Measurements from ENCODE around the gene SNX11.
"Not testable (repeated sequence)": the region's sequence is repeated elsewhere in the genome, so short reads cannot be mapped to it uniquely, and the experiment has no call there.

SNX11 gene, protein sequence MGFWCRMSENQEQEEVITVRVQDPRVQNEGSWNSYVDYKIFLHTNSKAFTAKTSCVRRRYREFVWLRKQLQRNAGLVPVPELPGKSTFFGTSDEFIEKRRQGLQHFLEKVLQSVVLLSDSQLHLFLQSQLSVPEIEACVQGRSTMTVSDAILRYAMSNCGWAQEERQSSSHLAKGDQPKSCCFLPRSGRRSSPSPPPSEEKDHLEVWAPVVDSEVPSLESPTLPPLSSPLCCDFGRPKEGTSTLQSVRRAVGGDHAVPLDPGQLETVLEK

DNA sequence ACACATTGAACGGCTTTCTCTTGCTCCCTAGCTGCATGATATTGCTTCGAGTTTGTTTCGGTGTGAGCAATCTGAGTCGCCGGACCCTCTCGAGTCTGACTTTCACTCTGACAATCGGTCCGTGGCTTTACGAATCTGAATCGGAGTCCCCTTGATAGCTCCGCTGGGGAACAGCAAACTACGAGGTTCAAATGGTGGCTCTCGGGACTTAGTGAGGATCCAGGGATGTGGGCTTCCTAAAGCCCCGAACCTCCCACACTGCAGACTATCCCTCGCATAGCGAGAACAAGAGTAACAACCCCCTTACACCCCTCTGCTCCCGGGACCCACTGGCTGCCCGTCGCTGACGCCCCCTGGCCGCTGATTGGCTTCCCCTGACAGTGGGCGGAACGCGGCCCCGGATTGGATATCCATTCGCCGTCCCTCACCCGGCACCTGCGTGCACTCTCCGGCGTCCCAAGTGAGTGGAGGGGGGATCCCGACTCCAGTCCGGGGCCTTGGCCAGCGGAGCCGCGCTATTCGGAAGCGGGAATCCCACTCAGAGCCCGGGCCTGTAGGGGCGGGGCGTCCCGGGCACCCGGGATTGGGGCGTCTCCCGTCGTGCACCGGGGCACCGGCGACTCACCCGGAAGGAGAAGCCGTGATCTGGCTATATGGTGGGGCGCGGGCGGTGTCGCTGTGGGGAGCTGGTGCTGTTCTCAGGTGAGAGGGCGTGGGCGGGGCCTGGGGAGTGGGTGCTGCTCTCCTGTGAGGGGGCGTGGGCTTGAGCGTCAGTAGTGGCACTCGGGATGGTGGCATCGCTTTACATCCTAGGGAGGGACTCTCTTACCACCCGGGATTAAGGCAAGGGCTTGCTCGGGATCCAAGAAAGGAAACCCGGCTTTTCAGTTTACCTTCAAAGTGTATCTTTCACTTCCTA, at the start of gene SNX11:
Gene SNX11, plus strand, starts transcription at position 630 of the 919 bp plus-strand sequence. CDS start 4,278 bp downstream, outside the sequence.
- peak; percentile 85 to 94 for DNase-seq

DNA sequence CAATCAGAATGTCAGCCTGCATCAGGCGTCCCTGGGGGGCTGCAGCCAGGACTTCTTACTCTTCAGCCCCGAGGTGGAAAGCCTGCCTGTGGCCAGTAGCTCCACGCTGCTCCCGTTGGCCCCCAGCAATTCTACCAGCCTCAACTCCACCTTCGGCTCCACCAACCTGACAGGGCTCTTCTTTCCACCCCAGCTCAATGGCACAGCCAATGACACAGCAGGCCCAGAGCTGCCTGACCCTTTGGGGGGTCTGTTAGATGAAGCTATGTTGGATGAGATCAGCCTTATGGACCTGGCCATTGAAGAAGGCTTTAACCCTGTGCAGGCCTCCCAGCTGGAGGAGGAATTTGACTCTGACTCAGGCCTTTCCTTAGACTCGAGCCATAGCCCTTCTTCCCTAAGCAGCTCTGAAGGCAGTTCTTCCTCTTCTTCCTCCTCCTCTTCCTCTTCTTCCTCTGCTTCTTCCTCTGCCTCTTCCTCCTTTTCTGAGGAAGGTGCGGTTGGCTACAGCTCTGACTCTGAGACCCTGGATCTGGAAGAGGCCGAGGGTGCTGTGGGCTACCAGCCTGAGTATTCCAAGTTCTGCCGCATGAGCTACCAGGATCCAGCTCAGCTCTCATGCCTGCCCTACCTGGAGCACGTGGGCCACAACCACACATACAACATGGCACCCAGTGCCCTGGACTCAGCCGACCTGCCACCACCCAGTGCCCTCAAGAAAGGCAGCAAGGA, 49.0 kb upstream of the SNX11 start:
- DNase-seq, result no peak

DNA sequence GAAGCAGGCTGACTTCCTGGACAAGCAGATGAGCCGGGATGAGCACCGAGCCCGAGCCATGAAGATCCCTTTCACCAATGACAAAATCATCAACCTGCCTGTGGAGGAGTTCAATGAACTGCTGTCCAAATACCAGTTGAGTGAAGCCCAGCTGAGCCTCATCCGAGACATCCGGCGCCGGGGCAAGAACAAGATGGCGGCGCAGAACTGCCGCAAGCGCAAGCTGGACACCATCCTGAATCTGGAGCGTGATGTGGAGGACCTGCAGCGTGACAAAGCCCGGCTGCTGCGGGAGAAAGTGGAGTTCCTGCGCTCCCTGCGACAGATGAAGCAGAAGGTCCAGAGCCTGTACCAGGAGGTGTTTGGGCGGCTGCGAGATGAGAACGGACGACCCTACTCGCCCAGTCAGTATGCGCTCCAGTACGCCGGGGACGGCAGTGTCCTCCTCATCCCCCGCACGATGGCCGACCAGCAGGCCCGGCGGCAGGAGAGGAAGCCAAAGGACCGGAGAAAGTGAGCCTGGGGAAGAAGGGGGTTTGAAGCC, 48.4 kb upstream of the SNX11 start:
- DNase-seq, result no peak

DNA sequence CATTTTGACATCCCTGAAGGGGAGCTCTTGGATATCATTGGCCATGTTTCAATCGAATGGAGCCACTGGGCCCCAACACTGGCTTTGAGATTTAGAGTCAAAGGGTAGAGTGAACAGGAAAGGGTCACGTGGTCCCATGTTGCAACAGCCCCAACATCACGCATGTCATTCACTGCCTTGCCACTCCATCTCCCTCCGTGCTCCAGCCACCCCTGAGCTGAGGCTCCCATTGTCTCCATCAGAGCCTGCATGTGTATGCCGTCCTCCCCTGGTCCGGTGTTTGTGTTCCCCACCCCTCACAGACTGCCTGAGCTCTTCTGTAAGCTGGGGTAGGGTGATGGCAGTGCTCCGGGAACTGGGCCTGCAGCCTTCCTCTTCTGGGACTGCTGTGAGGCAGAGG, 47.3 kb upstream of the SNX11 start:
- DNase-seq, result no peak

DNA sequence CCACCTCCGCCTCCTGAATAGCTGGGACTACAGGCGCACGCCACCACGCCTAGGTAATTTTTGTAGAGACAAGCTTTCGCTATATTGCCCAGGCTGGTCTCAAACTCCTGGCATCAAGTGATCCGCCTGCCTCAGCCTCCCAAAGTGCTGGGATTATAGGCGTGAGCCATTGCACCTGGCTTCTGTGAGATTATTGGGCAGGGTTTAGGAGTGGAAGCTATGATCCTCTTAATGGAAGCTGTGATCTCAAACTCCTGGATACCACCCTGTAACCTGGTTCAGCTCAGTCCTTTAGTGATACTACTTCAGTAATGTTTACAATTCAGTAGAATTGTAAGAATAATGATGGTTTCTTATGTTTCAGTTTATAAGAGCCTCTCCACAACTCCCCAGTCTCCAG, 45.3 kb upstream of the SNX11 start:
- DNase-seq, result no peak

DNA sequence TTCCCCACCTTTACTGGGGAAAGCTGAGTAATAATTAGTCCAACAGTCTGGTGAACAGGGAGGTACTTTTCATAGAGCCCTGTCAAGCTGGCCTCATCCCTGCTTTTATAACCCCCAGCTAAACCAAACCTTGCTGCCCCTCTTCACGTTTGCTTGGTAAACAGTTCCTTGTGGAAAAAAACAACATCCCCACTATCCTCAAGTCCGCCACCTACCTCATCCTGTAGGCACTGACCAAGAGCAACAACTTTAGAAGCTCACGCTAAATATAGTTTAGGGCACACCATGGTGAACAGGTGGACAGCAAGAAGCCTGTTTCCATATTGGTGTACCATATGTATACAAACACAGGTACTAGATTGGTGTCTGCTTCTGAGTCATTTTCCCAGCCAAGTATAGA, 42.9 kb upstream of the SNX11 start:
- no peak for DNase-seq

DNA sequence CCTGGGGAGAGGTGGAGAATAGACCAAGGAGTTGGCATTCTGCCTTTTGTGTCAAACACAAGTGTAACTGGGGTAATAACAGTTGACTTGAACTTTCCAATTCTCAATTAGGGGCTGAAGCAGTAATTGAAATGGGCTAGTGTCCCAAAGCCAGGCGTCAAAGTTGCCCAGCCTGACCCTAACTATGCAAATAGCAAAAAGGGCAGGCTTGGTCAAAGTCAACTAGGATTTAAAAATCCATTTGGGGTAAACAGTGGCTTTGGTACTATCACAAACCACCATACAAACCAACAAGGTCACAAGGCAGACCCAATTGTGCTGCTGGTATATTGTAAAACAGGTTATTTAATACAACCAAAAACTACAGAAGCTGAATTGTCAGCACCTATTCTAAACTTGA, 41.4 kb upstream of the SNX11 start:
- no peak for DNase-seq

DNA sequence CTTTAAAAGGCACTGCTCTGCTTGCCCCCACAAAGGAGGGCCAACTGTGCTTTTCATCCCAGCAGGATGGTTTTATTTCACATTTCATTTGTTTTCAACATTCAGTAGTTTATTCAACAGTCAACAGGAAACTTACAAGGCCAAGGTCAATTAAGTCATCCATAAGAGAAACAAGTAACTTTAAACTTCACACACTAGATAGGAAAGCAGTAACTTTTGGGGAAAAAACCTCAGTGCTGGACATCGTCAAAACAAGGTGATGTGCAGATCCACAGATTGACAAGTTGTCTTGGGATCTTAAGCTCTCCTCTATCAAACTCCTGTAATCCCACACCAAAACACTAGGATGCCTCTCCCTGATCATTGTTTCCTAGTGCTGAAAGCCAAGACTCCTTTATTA, 40.9 kb upstream of the SNX11 start:
- no peak for DNase-seq

DNA sequence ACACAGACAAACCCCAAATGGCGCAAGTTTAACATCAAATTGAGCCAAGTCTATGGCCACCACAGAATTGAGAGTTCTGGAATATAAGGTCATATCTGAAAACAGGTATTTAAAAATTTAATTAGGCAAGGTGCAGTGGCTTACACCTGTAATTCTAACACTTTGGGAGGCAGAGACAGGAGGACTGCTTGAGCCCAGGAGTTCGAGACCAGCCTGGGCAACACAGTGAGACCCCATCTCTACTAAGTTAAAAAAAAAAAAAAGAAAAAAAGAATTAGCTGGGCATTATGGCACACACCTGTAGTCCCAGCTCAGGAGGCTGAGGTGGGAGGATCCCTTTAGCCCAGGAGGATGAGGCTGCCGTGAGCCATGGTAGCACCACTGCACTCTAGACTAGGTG, 40.3 kb upstream of the SNX11 start:
- DNase-seq, result no peak

DNA sequence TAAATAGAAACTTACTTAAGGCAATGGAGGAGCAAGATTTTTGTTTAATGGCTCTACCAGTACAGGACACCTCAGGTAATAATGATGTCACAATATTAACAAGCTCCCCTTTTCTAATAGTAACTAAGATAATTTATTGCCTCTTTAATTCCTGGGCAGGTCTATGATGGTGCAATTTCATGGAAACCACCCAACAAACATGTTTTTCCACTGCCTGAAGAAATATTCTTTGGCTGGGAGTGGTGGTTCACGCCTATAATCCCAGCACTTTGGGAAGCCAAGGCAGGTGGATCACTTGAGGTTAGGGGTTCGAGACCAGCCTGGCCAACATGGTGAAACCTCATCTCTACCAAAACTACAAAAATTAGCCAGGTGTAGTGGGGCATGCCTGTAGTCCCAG, 39.8 kb upstream of the SNX11 start:
- DNase-seq, result not testable (repeated sequence)

DNA sequence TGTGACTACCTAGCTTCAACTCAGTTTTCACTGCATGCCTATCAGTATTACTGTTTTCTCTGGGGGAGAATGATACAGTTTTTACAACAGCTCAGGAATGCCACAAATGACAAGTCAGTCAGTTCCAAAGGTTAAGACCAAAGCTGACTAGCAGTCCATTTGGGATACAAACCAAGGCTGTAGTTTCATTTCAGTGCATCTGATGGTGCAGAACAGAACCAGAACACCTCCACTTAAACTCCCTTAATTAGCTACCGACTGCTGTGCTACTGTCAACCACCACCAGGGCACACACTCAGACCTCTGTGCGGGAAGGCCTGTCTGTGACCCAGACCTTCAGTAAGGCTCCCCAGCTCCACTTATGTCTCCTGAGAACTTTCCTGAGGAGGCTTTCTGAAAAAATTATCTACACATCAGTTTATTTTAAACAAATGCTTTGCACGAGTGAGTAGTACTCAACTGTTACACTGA, 39.0 kb upstream of the SNX11 start:
- no peak for DNase-seq

DNA sequence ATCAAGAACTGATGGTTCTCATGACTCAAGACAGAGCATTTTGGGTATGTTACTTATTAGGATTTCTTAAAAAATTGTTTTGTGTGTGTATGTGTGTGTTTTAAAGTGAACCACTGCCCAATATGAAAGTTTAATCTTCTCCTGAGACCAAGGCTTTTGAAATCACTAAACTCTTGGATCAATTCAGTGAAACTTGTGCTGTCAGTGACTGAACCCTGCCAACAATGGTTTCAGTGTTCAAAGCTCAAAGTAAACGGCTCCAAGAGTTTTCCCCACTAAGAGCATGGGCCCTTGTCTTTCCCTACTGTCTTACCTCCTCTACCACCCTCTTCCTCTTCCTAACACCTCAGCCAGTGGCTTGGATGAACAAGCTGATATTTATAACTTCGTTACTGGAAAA, 37.4 kb upstream of the SNX11 start:
- no peak for DNase-seq

DNA sequence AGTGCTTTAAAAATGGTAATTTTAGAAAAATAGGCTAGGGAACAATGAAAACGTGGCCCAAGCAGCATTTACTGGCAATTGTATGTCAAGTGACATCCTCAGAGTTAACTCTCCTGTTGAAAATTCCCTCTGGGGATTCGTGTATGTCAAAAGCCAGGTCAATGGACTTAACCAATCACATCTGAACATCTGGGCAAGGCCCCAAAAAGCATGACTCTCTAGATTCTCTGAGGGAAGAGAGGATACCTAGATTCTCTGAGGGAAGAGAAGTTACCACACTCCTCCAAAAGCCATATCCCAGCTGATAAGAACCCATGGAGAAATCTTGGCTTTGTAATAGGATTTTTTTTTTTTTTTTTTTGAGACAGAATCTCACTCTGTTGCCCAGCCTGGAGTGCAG, 35.9 kb upstream of the SNX11 start:
- DNase-seq, result no peak

DNA sequence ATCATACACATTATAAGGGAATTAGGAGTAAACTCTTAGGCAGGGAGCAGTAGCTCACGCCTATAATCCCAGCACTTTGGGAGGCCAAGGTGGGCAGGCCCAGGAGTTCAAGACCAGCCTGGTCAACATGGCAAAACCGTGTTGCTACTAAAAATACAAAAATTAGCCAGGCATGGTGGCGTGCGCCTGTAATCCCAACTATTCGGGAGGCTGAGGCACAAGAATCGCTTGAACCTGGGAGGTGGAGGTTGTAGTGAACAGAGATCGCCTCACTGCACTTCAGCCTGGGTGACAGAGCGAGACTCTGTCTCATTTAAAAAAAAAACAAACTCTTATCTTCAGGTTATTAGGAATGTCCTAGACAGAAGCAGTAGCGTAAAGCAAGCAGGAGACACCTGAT, 34.8 kb upstream of the SNX11 start:
- not testable (repeated sequence) for DNase-seq

DNA sequence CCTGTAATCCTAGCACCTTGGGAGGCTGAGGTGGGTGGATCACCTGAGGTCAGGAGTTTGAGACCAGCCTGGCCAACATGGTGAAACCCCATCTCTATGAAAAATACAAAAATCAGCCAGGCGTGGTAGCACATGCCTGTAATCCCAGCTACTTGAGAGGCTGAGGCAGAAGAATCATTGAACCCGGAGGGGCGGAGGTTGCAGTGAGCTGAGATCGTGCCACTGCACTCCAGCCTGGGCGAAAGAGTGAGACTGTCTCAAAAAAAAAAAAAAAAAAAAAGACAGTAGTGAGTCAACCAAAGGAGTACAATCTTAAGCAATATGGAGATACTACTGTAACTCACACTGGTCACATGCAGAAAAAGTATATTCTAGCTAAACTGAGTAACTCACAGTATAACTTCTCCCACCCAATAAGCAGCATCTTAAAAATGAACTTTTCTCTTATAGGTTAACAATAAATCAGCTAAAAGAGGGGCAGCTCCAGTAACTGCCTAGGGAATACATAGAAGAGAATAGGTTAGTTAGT, 33.9 kb upstream of the SNX11 start:
- not testable (repeated sequence) for DNase-seq

DNA sequence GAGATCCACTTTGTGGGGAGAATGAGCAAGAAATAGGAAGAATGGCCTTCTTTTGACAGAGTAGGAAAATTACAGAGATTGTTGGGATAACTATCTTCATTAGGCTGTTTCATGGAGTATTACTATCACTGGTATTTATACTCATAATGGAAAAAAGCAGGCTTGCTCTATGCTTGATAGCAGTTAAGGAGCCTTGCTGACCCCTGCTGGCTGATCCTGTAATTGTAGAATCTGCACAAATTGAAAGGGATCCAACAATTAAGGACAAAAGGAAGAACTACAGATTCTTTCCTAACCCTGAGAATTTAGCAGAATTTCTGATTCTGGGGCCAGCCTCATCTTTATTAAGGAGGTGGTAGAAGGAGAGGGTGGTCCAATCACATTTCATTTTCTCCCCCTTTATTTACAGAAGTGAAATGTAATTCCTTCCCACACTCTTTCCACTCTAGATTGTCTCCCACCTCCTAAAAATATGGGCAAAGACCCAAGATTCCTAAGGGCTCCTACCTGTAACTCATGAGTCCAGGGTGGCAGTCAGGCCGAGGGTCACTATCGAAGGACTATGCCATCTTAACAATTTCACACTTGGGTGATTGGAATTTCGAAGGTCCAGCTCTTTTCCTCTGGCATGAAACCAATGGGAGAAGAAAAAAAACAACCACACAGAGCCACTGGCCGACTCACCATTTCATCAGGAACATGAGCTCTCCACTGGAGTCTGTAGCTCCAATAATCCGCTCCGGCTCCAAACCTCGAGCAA, 33.1 kb upstream of the SNX11 start:
- DNase-seq, result peak; percentile 13 to 17

DNA sequence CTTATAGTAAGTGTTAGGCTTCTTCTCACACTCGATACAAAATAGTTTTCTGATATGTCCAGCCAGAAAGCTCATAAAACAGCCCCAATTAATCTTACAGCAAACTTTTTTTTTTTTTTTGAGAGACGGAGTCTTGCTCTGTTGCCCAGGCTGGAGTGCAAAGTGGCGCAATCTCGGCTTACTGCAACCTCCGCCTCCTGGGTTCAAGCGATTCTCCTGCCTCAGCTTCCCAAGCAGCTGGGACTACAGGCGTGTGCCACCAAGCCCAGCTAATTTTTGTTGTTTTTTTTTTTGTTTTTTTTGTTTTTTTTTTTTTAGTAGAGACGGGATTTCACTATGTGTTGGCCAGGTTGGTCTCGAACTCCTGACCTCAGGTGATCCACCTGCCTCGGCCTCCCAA, 30.4 kb upstream of the SNX11 start:
- not testable (repeated sequence) for DNase-seq

DNA sequence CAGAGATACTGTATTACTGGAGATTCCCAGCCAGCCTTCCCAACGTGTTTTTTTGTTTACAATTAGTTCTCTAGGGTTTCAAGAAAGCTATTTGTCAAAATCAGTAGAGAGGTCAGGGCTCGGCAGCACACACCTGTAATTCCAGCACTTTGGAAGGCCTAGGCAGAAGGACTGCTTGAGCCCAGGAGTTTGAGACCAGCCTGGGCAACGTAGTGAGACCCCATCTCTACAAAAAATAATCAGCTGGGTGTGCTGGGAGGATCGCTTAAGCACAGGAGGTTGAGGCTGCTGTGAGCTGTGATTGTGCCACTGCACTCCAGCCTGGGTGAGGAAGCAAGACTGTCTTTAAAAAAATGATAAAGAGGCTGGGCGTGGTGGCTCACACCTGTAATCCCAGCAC, 25.7 kb upstream of the SNX11 start:
- no peak for DNase-seq

DNA sequence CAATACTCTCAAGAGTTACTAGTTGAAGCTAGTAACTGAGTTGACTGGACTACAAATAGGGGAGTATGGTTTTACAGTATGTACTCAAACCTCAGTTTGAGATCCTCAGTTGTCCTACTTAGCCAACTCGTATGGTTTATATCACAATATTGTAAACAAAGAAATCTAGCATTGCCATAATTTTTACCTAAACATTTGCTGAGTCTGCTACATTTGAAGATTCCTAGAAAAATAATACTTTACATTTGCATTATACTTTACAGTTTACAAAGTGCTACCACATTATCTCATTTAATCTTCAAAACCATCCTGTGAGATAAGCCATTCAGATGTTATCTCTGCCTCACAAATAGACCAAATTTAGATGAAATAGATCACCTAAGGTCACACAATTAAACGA, 22.6 kb upstream of the SNX11 start:
- no peak for DNase-seq

DNA sequence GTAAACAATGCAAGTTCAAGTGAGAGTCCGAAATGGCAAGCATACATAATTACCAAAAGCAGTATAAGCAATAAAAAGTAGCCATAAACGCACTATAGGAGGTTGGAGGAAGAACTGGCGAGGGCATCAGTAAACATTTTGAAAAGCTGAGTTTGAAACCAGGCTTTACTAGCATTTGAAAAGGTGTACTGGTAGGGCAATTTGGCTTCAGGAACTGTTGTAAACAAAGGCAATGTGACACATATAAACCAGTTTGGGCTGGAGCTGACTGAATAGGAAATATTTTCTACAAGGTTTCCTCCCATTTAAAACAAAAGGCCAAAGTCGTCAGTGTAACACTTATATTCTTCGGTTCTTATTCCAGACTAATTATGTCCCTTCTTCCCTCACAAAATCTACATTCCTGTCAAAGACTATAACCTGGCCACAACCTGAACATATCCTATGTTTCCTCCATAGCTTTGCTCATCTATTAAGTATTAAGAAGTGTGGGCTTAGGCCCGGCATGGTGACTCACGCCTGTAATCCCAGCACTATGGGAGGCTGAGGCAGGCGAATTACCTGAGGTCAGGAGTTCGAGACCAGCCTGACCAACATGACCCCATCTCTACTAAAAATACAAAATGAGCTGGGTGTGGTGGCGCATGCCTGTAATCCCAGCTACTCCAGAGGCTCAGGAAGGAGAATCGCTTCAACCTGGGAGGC, 14.1 kb upstream of the SNX11 start:
- DNase-seq, result no peak

DNA sequence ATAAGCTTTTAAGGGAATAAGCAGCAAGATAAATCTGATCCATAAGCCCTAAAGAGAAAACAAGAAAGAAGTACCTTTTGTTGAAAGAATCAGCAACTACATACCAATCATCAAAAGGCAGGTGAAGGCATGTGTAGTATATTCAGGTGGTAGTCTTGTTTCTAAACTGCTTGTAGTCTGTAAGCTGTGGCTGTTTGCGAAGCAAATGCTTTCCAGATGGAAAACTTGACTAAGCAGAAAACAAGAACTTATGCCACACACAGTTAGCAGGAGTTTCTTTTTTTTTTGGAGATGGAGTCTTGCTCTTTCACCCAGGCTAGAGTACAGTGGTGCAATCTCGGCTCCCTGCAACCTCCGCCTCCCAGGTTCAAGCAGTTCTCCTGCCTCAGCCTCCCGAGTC, 12.0 kb upstream of the SNX11 start:
- DNase-seq, result no peak
